D721Med (cell line): ENCODE measurements around the gene RAB6B.

ENCODE experiments used
- DNase-seq: peaks from one replicate; pipeline ENCODE4 v3.0.0; 2011; ENCODE audit warnings: low spot score; ENCODE audit not compliant: insufficient read length
- FAIRE-seq: peaks from 2 replicates; lab custom pipeline; 2011; peaks lifted over from hg19 to GRCh38; lab: Jason Lieb, UNC
- TF ChIP-seq, protein P1 (sequence below): IDR thresholded peaks from 2 replicates; pipeline ENCODE4 v1.5.1; 2012; ENCODE audit warnings: mild to moderate bottlenecking, control low read depth; ENCODE audit not compliant: insufficient read depth; ENCODE audit errors: missing control alignments

The RAB6B gene

GRCh38 chr3:133895208-133896001 lies at the start of gene RAB6B:
RAB6B (minus strand) TSS chr3:133895882; CDS start chr3:133895466, 416 bp downstream.
- FAIRE-seq (no peak), DNase-seq (peak; percentile 72)
- TF ChIP-seq, protein P1, sequence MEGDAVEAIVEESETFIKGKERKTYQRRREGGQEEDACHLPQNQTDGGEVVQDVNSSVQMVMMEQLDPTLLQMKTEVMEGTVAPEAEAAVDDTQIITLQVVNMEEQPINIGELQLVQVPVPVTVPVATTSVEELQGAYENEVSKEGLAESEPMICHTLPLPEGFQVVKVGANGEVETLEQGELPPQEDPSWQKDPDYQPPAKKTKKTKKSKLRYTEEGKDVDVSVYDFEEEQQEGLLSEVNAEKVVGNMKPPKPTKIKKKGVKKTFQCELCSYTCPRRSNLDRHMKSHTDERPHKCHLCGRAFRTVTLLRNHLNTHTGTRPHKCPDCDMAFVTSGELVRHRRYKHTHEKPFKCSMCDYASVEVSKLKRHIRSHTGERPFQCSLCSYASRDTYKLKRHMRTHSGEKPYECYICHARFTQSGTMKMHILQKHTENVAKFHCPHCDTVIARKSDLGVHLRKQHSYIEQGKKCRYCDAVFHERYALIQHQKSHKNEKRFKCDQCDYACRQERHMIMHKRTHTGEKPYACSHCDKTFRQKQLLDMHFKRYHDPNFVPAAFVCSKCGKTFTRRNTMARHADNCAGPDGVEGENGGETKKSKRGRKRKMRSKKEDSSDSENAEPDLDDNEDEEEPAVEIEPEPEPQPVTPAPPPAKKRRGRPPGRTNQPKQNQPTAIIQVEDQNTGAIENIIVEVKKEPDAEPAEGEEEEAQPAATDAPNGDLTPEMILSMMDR, result no peak

DNA sequence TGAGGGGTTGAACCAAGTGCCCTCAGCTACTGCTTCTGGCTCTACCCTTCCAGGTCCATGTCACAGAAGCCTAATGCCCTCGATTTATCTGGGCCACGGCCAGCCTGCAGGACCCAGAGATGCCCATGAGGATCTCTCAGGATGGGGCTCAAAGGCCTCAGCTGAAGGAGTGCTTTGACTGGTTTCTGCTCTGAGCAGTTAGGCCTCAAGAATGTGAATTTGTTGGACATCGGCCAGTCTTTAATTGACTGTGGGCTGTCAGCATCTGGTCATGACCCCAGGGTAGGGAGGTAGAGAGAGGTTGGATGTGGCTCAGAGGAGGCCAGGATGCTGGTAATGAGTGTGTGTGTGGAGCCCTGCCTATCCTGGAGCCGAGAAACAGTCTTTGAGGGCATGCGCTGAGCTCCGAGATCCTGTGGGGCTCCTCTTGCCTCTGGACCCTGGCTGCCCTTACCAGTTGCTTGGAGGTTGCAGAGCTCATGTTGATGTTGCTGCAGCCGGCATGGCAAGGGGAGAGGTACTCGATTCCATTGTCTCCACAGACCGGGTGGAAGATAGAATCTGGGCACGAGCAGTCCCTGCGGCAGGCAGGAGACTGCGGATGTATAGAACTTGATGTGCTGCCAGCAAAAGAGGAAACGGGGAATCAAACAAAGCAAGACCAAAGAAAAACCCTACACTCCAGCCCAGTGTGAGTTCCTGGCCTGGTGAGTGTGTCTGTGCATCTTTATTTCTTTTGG lies 49.1 kb upstream of the RAB6B start:
- no peak for FAIRE-seq
- TF ChIP-seq, protein P1, result no peak
- DNase-seq, result no peak

DNA sequence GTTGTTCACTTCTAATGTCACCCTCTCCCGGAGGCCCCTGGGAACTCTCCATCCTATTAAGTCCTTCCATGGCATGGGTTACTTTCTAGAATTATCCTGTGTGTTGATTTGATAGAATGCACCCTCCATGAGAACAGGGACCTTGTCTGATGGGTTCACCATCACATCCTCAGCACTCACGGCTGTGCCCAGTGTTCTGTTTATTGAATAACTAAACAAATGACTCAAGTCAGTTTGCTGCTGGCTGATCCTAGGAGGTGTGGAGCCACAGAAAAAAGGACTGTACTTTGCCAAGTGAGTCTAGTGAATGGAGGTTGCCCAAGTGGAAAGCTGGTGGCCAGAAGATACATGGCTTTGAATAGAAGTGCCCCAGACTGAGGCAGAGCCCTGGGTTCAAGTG lies 48.5 kb upstream of the RAB6B start:
- DNase-seq (no peak), FAIRE-seq (no peak)
- TF ChIP-seq, protein P1, result no peak

GRCh38 chr3:133943639-133944141 lies 48.0 kb upstream of the RAB6B start:
- no peak for DNase-seq

DNA sequence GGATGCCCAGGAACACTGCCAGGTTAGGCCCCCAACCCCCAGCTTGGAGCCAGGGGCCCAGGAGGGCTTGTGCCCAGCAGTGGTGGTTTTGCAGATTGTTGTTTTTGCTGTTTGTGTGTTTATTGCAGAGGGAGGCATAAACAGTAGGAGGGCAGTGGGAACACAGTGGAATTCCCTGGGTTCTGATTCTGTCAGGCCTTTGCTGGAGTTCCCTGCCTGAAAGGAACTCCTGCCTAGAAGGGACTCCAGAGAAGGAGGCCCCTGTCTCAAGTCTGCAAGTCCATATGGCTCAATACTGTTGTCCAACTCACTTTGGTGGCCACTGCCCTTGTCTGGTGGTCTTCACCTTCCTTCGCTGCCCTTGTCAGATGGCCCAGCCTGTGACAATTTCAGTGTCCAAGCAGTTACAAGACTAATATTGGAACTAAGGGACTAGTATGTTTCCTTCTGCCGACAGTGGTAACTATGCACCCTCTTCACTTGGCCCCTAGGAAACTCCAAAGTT lies 47.4 kb upstream of the RAB6B start:
- TF ChIP-seq, protein P1, result no peak
- FAIRE-seq, result no peak
- DNase-seq, result no peak

More at GRCh38 chr3:133943639-133944141, 48.0 kb upstream of the RAB6B start:
- FAIRE-seq, result no peak
- TF ChIP-seq, protein P1, result no peak

DNA sequence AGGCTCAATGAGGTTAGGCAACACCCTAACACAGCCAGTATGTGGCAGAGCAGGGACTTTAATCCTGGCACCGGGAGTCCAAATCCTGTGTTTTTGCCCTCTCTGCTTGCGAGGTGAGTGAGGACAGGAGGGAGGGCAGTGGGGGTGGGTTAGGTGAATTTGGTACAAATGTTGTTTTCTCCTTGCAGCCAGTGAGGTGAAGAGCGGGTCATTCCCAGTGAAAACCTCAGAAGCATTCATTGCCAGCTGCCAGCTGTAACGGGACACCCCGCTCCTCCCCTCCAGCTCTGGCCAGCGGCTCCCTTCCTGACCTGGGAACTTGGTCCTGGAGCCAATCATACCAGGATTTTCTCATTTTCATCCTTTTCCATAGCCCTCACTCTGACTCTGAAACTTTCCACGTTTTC lies 45.7 kb upstream of the RAB6B start:
- TF ChIP-seq, protein P1, result no peak
- no peak for DNase-seq
- FAIRE-seq, result no peak
